Liver (tissue), 9 donors: ENCODE results near the gene PDE4D. TPM values are rescaled to one million over a fixed set of nuclear protein-coding genes. Genes with fewer than 3 reads are reported as not detected.

Experiments used
- DNase-seq: peaks from one replicate; pipeline ENCODE4 v3.0.0-alpha.2; 2017; ENCODE audit warnings: low spot score
- H3K27ac ChIP-seq, 2 donors: one replicate each; pipeline ENCODE4 v1.7.0; 2013; ENCODE audit warnings: inconsistent platforms in 2 of 2, low read length in 2 of 2, control low read depth in 1 of 2, low read depth in 1 of 2, mild to moderate bottlenecking in 1 of 2
- H3K27me3 ChIP-seq, 4 donors: one replicate each; pipeline versions ENCODE4 v1.6.1 to v1.7.0; 2013; ENCODE audit warnings: low read length in 3 of 4, inconsistent platforms in 1 of 4, mild to moderate bottlenecking in 1 of 4, moderate library complexity in 1 of 4; ENCODE audit not compliant: control insufficient read depth in 4 of 4, insufficient read depth in 4 of 4
- H3K36me3 ChIP-seq, 4 donors: one replicate each; pipeline versions ENCODE4 v1.6.1 to v1.7.0; 2013; ENCODE audit warnings: low read length in 3 of 4, mild to moderate bottlenecking in 3 of 4, low read depth in 1 of 4, moderate library complexity in 1 of 4; ENCODE audit not compliant: control insufficient read depth in 4 of 4, insufficient read depth in 3 of 4
- H3K4me1 ChIP-seq, 4 donors: one replicate each; pipeline versions ENCODE4 v1.6.1 to v1.7.0; 2013; ENCODE audit warnings: low read length in 3 of 4, mild to moderate bottlenecking in 3 of 4, moderate library complexity in 1 of 4; ENCODE audit not compliant: control insufficient read depth in 4 of 4, insufficient read depth in 4 of 4
- H3K4me3 ChIP-seq, 3 donors: one replicate each; pipeline versions ENCODE4 v1.6.1 to v1.7.0; 2013; ENCODE audit warnings: low read length in 3 of 3, control low read depth in 1 of 3, low read depth in 1 of 3, mild to moderate bottlenecking in 1 of 3
- H3K9ac ChIP-seq, 2 donors: one replicate each; pipeline ENCODE4 v1.7.0; 2013; ENCODE audit warnings: low read length in 2 of 2, mild to moderate bottlenecking in 2 of 2, moderate library complexity in 2 of 2, control low read depth in 1 of 2, low read depth in 1 of 2
- H3K9me3 ChIP-seq, 4 donors: one replicate each; pipeline versions ENCODE4 v1.6.1 to v1.7.0; 2013; ENCODE audit warnings: low read length in 3 of 4; ENCODE audit not compliant: control insufficient read depth in 4 of 4
- ATF3 ChIP-seq: IDR thresholded peaks from 2 replicates; pipeline ENCODE4 v1.6.1; 2016; ENCODE audit warnings: antibody characterized with exemption
- EGR1 ChIP-seq, 2 donors: IDR thresholded peaks; 2 replicates each; pipeline ENCODE4 v1.6.1; 2016 to 2018; ENCODE audit warnings: antibody characterized with exemption in 2 of 2, low read depth in 2 of 2
- FOXA1 ChIP-seq: IDR thresholded peaks from 2 replicates; pipeline ENCODE4 v1.6.1; 2016; ENCODE audit warnings: antibody characterized with exemption
- FOXA2 ChIP-seq: IDR thresholded peaks from 2 replicates; pipeline ENCODE4 v1.6.1; 2016; ENCODE audit warnings: antibody characterized with exemption
- GABPA ChIP-seq, 2 donors: IDR thresholded peaks in 1 of 2; conservative IDR thresholded peaks in 1 of 2; 2 replicates each; pipeline ENCODE4 v1.6.1; 2016; ENCODE audit warnings: antibody characterized with exemption in 2 of 2, mild to moderate bottlenecking in 1 of 2, moderate library complexity in 1 of 2
- HNF4A ChIP-seq, 2 donors: conservative IDR thresholded peaks; 2 replicates each; pipeline ENCODE4 v1.6.1; 2016; ENCODE audit warnings: antibody characterized with exemption in 2 of 2, mild to moderate bottlenecking in 2 of 2
- HNF4G ChIP-seq: IDR thresholded peaks from 2 replicates; pipeline ENCODE4 v1.6.1; 2016; ENCODE audit warnings: antibody characterized with exemption
- JUND ChIP-seq, 2 donors: IDR thresholded peaks; 2 replicates each; pipeline ENCODE4 v1.6.1; 2016; ENCODE audit warnings: antibody characterized with exemption in 2 of 2
- MAX ChIP-seq: IDR thresholded peaks from 2 replicates; pipeline ENCODE4 v1.6.1; 2016; ENCODE audit warnings: antibody characterized with exemption
- NR2F2 ChIP-seq: IDR thresholded peaks from 2 replicates; pipeline ENCODE4 v1.6.1; 2016; ENCODE audit warnings: antibody characterized with exemption
- RAD21 ChIP-seq, 2 donors: IDR thresholded peaks; 2 replicates each; pipeline ENCODE4 v1.6.1; 2016; ENCODE audit warnings: antibody characterized with exemption in 2 of 2, mild to moderate bottlenecking in 2 of 2
- REST ChIP-seq: IDR thresholded peaks from 2 replicates; pipeline ENCODE4 v1.6.1; 2016; ENCODE audit warnings: antibody characterized with exemption, mild to moderate bottlenecking
- RXRA ChIP-seq, 2 donors: IDR thresholded peaks; 2 replicates each; pipeline ENCODE4 v1.6.1; 2017 to 2018; ENCODE audit warnings: antibody characterized with exemption in 2 of 2, mild to moderate bottlenecking in 1 of 2
- SP1 ChIP-seq: IDR thresholded peaks from 2 replicates; pipeline ENCODE4 v1.6.1; 2018; ENCODE audit warnings: antibody characterized with exemption, mild to moderate bottlenecking
- TAF1 ChIP-seq: conservative IDR thresholded peaks from 2 replicates; pipeline ENCODE4 v1.6.1; 2016; ENCODE audit warnings: antibody characterized with exemption, mild to moderate bottlenecking
- YY1 ChIP-seq: IDR thresholded peaks from 2 replicates; pipeline ENCODE4 v1.6.1; 2016; ENCODE audit warnings: antibody characterized with exemption, mild to moderate bottlenecking
- ZBTB33 ChIP-seq: IDR thresholded peaks from 2 replicates; pipeline ENCODE4 v1.6.1; 2016; ENCODE audit warnings: antibody characterized with exemption
- WGBS: extraction: QIAGEN DNeasy Blood & Tissue Kit; methylation state at CpG from one replicate; pipeline ENCODE4 v1.1.7; 2013; 5-methylcytosine and 5-hydroxymethylcytosine counted together
- polyA plus RNA-seq, 2 donors: library from polyadenylated mRNA; stranded (reverse) in 1 of 2; unstranded in 1 of 2; fragments of 200-250 nt in 1 of 2; fragments of >200 nt in 1 of 2; fragmentation: Nextera tagmentation in 1 of 2; extraction: Ambion mirVana in 1 of 2; gene quantifications; one replicate each; pipeline versions ENCODE4 v1.2.1 to v1.2.3, GENCODE V29; 2013 to 2015
- total RNA-seq, 2 donors: library from RNA; depleted of rRNA; stranded (reverse); fragments of >200 nt; gene quantifications; one replicate each; pipeline ENCODE4 v1.2.3, GENCODE V29; 2014
- donor health status: healthy.
- donor health status: healthy.
- donor health status: healthy.
- donor health status: healthy.
- donor health status: healthy.

The PDE4D gene
- total and polyA plus RNA-seq, 4 donors, result 0.67 to 11.9 (median 6.5) TPM

- Histone ChIP-seq H3K9ac (no peak overlapping the region), H3K4me1 (peaks cover 0 to 6% (median 2%) of the 10 kb centered on the region in 4 donors), H3K9me3 (no peaks in the 10 kb centered on the region), H3K27me3 (no peaks in the 10 kb centered on the region), H3K36me3 (peaks cover 0 to 1% (median 0%) of the 10 kb centered on the region in 4 donors), H3K4me3 (no peak overlapping the region), H3K27ac (no peak overlapping the region)
- TF ChIP-seq TAF1 (no peak), ATF3 (no peak), HNF4A (conservative IDR thresholded peaks at IDR 0.05) (no peak), NR2F2 (no peak), JUND (IDR thresholded peaks at IDR 0.05) (no peak), FOXA2 (no peak), GABPA (IDR thresholded peaks at IDR 0.05 in 1 of 2, conservative IDR thresholded peaks at IDR 0.05 in 1 of 2) (no peak), MAX (no peak), YY1 (no peak), EGR1 (IDR thresholded peaks at IDR 0.05; ENCODE audit: low read depth in 2 of 2) (no peak), RXRA (IDR thresholded peaks at IDR 0.05) (no peak)
- no peak for DNase-seq
- WGBS, result 96% methylated on average over 1 of the region's 1 CpG
Measured at GRCh38 chr5:59654691-59655090, 238.8 kb downstream of the PDE4D start.

GRCh38 chr5:59652449-59652848 is 241.1 kb downstream of the PDE4D start:
- no peak overlapping the region for H3K9ac ChIP-seq
- TF ChIP-seq REST, result no peak
- TF ChIP-seq NR2F2, result no peak
- no peak for TF ChIP-seq ZBTB33
- TF ChIP-seq SP1, result no peak
- TF ChIP-seq RXRA (IDR thresholded peaks at IDR 0.05), result no peak
- no peak for TF ChIP-seq FOXA1
- no peak for TF ChIP-seq EGR1 (IDR thresholded peaks at IDR 0.05; ENCODE audit: low read depth in 2 of 2)
- no peak for TF ChIP-seq GABPA (IDR thresholded peaks at IDR 0.05 in 1 of 2, conservative IDR thresholded peaks at IDR 0.05 in 1 of 2)
- no peak for TF ChIP-seq RAD21 (IDR thresholded peaks at IDR 0.05)
- TF ChIP-seq HNF4A (conservative IDR thresholded peaks at IDR 0.05), result no peak
- TF ChIP-seq HNF4G, result no peak
- no peak for TF ChIP-seq MAX
- TF ChIP-seq TAF1, result no peak
- no peak for TF ChIP-seq JUND (IDR thresholded peaks at IDR 0.05)
- TF ChIP-seq FOXA2, result no peak
- WGBS, result 88% methylated on average over 2 of the region's 2 CpGs
- no peak for DNase-seq
- no peak overlapping the region for H3K27ac ChIP-seq
- H3K4me1 ChIP-seq, result peaks cover 0 to 6% (median 2%) of the 10 kb centered on the region in 4 donors
- H3K4me3 ChIP-seq, result no peak overlapping the region
- H3K36me3 ChIP-seq, result no peaks in the 10 kb centered on the region
- H3K27me3 ChIP-seq, result no peaks in the 10 kb centered on the region
- no peaks in the 10 kb centered on the region for H3K9me3 ChIP-seq
